Subcutaneous adipose tissue (tissue), 4 donors: ENCODE data around the gene BICD2. TPM values are rescaled to one million over a fixed set of nuclear protein-coding genes. Genes with fewer than 3 reads are reported as not detected.

ENCODE experiments used
- total RNA-seq, 4 donors: library from RNA; depleted of rRNA; stranded (reverse); fragments of >200 nt; gene quantifications; one replicate each; pipeline ENCODE4 v1.1.0, GENCODE V29; 2016
- TF ChIP-seq, protein P1 (sequence below): fragments of 450-650 bp; IDR thresholded peaks from one replicate; pipeline ENCODE4 v1.5.1; 2016; ENCODE audit warnings: low read depth, mild to moderate bottlenecking, control low read depth, antibody characterized with exemption, moderate library complexity

Gene BICD2
- total RNA-seq, 4 donors from 2014 or later: 22.3 to 42.3 (median 37.2) TPM

DNA sequence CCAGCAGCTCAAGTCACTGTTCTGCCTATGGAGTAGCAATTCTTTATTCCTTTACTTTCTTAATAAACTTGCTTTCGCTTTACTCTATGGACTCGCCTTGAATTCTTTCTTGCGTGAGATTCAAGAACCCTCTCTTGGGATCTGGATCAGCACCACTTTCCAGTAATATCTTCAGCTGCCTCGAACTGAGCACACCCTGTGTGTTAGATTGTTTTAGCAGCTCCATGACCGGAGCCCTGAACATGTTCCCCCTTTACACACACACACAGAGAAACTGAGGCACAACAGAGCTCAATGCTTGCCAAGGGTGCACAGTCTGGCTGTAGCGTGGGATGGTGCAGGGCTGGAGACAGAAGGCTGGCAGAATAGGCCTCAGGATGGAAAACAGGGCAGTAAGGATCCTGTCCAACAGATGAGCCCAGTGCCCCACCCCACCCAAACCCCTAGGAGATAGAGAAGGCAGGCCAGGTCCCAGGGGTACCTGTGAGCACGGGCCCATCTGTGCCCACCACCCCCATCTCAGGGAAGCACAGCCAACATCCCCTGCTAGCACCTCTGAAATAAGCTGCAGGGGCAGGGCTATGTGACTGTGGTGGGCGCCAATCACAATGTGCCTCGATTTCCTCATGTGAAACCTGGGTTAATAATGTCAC, 27.9 kb downstream of the BICD2 start:
- TF ChIP-seq, protein P1, sequence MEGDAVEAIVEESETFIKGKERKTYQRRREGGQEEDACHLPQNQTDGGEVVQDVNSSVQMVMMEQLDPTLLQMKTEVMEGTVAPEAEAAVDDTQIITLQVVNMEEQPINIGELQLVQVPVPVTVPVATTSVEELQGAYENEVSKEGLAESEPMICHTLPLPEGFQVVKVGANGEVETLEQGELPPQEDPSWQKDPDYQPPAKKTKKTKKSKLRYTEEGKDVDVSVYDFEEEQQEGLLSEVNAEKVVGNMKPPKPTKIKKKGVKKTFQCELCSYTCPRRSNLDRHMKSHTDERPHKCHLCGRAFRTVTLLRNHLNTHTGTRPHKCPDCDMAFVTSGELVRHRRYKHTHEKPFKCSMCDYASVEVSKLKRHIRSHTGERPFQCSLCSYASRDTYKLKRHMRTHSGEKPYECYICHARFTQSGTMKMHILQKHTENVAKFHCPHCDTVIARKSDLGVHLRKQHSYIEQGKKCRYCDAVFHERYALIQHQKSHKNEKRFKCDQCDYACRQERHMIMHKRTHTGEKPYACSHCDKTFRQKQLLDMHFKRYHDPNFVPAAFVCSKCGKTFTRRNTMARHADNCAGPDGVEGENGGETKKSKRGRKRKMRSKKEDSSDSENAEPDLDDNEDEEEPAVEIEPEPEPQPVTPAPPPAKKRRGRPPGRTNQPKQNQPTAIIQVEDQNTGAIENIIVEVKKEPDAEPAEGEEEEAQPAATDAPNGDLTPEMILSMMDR: no peak

DNA sequence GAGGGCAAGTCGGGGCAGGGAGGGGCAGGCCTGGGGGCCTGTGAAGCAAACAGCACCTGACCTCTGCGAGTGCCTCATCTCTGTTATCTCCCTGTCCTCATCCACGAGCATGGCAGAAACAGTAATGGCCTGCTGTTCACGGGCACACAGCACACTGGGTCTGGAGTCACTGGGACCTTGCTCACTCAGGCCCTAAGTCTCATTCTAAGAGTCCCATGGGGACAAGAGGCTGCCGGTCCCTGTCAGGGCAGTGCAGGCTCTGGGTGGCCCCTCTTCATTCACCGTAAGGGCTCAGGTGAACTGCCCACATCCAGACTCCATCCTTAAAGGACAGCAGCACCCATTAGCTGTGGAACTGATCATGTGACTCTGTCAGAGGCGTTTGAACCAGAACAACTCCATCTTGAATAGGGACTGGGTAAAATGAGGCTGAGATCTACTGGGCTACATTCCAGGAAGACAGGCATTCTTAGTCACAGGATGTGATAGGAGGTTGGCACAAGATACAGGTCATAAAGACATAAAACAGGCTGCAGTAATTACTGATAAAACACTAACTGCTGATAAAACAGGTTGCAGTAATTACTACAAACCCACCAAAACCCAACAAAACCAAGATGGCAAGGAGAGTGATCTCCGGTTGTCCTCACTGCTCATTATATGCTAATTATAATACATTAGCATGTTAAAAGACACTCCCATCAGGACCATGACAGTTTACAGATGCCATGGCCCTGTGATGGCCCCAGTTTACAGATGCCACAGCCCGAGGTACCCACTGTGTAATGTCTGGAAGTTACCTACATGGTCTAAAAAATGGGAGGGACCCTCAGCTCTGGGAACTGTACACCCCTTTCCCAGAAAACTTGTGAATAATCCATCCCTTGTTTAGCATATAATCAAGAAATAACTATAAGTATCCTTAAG, 28.7 kb downstream of the BICD2 start:
- TF ChIP-seq, protein P1: no peak

DNA sequence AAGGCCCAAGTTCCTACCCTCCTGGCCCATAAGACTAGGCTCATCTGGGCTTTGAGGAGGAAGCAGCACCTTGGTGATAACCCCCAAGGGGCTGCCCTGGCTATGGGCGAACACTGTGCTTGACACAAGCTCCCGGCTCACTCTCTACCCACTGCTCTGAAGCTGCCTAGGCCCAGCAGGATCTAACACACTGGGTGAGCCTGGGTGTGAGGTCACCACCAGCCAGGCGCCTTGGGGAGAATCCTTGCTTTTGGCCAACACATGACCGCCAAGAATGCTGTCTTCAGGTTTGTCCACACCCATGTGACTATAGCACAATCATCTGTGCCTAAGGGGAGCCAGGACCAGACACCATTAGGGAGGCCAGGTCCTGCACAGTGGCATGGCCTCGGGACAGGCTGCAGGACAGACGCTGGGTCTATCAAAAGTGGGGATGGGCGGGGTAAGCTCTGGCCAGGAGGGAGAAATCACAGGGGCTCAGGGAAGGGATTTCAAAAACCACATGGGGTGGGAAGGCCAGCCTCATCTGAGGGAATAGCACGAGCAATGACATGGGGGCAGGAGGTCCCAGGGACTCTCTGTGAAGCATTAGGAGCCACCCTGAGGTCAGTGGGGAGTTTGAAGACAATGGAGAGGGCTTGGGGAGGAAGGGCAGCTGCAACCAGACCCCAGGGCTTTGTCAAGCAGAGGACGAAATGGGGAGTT, 29.6 kb downstream of the BICD2 start:
- TF ChIP-seq, protein P1: no peak

DNA sequence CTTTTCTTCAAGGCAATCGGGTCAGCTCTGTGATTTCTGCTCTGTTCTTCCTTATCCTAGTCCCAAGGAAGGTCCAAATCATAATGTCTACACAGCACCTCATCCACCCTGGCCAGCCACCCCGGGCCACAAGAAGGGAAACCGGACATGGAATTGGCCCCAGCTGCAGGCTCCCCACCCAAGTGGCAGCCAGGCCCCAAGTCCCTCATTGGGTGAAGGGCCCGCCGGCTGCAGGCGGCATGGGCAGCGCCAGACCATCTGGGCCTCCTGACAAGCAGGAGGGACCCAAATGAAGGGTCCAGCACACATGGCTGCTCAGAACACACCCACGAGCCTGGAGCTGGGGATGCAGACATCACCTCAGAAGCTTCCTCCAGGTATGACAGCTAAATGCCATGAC, 33.7 kb downstream of the BICD2 start:
- TF ChIP-seq, protein P1: no peak

DNA sequence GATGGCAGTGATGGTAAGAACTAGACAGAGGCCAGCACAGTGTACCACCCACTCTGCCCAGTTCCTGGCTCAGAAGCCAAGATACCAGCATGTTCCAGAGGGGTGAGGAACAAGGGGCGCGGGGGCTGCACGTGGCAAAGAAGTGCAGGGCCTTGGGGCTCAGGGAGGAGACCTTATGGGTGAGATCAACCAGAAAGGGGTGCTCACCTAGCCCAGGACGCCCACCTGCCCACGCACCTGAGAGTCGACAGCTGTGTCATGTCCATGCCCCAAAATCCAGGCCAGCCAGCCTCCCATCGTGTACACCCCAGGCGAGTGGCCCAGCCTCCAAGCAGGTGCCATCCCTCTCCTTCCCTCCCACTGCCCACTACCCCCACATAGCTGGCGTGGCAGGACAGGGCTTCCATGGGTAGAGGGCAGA, 34.9 kb downstream of the BICD2 start:
- TF ChIP-seq, protein P1: no peak

DNA sequence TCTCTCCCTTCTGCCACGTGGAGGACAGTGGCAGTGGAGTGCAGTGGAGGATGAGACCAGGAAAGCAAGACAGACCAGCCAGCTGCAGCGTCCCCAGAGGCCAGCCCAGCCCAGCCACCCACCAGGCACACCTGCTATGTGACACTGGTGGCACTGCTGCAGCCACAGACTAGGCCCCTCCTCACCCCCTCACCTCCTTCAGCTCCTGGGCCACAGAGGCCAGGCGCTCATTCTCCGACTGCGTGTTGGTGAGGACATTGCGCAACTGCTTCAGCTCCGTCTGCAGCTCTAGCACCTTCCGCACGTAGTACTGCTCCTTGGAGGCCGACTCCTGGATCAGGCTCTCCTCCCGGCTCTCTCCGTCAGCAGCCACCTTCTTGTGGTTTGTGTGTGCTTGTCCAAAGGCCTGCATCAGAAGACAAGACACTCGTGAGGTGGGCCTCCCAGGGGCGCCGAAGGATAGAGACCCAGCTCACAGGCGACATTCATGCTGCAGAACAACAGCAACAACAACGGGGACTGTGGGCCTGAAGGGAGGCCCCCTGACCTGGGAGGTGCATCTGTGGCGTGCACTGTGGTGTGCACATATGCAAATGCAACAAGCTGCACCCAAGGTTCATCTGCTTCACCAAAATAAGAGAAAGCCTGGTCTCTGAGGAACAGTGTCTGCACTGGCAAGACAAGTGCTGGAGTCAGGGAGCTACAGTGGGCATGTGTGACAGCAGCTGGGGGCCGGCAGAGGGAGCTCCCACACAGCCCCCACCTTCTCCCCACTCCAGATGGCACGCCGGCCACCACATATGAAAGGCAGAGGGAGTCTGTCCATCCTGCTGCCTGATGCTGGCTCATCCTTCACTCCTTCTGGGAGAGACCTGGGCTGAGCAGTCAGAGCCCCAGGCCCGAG, 35.5 kb downstream of the BICD2 start:
- TF ChIP-seq, protein P1: no peak
